Colonic mucosa (tissue), 4 donors: ENCODE results near the gene OR4X2. TPM values are rescaled to one million over a fixed set of nuclear protein-coding genes. Genes with fewer than 3 reads are reported as not detected.

ENCODE experiments used
- DNase-seq: peaks from one replicate; pipeline ENCODE4 v3.0.0-alpha.2; 2020
- H3K27ac ChIP-seq: fragments of 200-600 bp; one replicate; pipeline ENCODE4 v1.8.0; 2021
- H3K27me3 ChIP-seq: fragments of 200-600 bp; one replicate; pipeline ENCODE4 v1.8.0; 2021
- H3K36me3 ChIP-seq: fragments of 200-600 bp; one replicate; pipeline ENCODE4 v1.8.0; 2021
- H3K4me1 ChIP-seq: fragments of 200-600 bp; one replicate; pipeline ENCODE4 v1.8.0; 2021; ENCODE audit warnings: mild to moderate bottlenecking
- H3K4me3 ChIP-seq: fragments of 200-600 bp; one replicate; pipeline ENCODE4 v1.8.0; 2021
- H3K9ac ChIP-seq, 2 donors: one replicate each; pipeline ENCODE4 v1.7.0; 2013; ENCODE audit warnings: control low read depth in 2 of 2, low read depth in 2 of 2, low read length in 2 of 2
- H3K9me3 ChIP-seq: fragments of 200-600 bp; one replicate; pipeline ENCODE4 v1.8.0; 2021
- CTCF ChIP-seq: fragments of 200-600 bp; IDR thresholded peaks from one replicate; pipeline ENCODE4 v1.8.0; 2022; ENCODE audit warnings: antibody characterized with exemption, mild to moderate bottlenecking
- intact Hi-C: fragments of 100-400 bp; cut with DNase I; formaldehyde crosslinking; loops from one replicate; pipeline ENCODE4 v1.14.1; 2022
- total RNA-seq, 2 donors: library from RNA; stranded (reverse); fragmentation: NEBNext Ultra II Directional in 1 of 2; extraction: Animal tissue kit (Norgen Biotek cat#: 25700) in 1 of 2; gene quantifications; one replicate each; pipeline ENCODE4 v1.2.1, GENCODE V29; 2021
- donor health status: healthy.
- donor health status: DM: no; HTN: no; CAD: no.
- donor health status: DM: no; HTN: no; CAD: no.

OR4X2 gene
- total RNA-seq, 2 donors from 2014 or later = not detected

GRCh38 chr11:48237727-48238126, 7.2 kb upstream of the OR4X2 start:
- Histone ChIP-seq H3K27ac (no peak overlapping the region), H3K4me3 (no peak overlapping the region), H3K4me1 (no peaks in the 10 kb centered on the region), H3K36me3 (no peaks in the 10 kb centered on the region), H3K27me3 (no peaks in the 10 kb centered on the region), H3K9me3 (no peaks in the 10 kb centered on the region), H3K9ac (no peak overlapping the region)
- intact Hi-C loops = no loop called here
- TF ChIP-seq CTCF = no peak
- DNase-seq = no peak

GRCh38 chr11:48242501-48242900, 2.4 kb upstream of the OR4X2 start:
- H3K27me3 ChIP-seq = no peaks in the 10 kb centered on the region
- no peaks in the 10 kb centered on the region for H3K4me1 ChIP-seq
- H3K9me3 ChIP-seq = no peaks in the 10 kb centered on the region
- intact Hi-C loops = no loop called here
- H3K36me3 ChIP-seq = no peaks in the 10 kb centered on the region
- DNase-seq = no peak
- H3K27ac ChIP-seq = no peak overlapping the region
- TF ChIP-seq CTCF = no peak
- no peak overlapping the region for H3K9ac ChIP-seq
- H3K4me3 ChIP-seq = no peak overlapping the region

- intact Hi-C loops = no loop called here
- Histone ChIP-seq H3K4me3 (no peak overlapping the region), H3K9me3 (no peaks in the 10 kb centered on the region), H3K4me1 (no peaks in the 10 kb centered on the region), H3K9ac (no peak overlapping the region), H3K27me3 (no peaks in the 10 kb centered on the region), H3K36me3 (no peaks in the 10 kb centered on the region), H3K27ac (no peak overlapping the region)
- no peak for TF ChIP-seq CTCF
- no peak for DNase-seq
These were observed 4.0 kb downstream of the OR4X2 start for GRCh38 chr11:48248902-48249301.

GRCh38 chr11:48261600-48261999, 16.7 kb downstream of the OR4X2 start:
- no peaks in the 10 kb centered on the region for H3K9me3 ChIP-seq
- H3K4me1 ChIP-seq = no peaks in the 10 kb centered on the region
- H3K27ac ChIP-seq = no peak overlapping the region
- TF ChIP-seq CTCF = no peak
- no peak overlapping the region for H3K4me3 ChIP-seq
- no peaks in the 10 kb centered on the region for H3K36me3 ChIP-seq
- H3K9ac ChIP-seq = no peak overlapping the region
- intact Hi-C loops = no loop called here
- no peak for DNase-seq
- no peaks in the 10 kb centered on the region for H3K27me3 ChIP-seq

- H3K9ac ChIP-seq = no peak within 1 kb of the TSS
- no peak for TF ChIP-seq CTCF
- no peaks in the 10 kb centered on the region for H3K27me3 ChIP-seq
- DNase-seq = no peak
- H3K36me3 ChIP-seq = no peaks in the 10 kb centered on the region
- no peaks in the 10 kb centered on the region for H3K9me3 ChIP-seq
- H3K4me3 ChIP-seq = no peak within 1 kb of the TSS
- intact Hi-C loops = no loop called here
- no peak within 1 kb of the TSS for H3K27ac ChIP-seq
- no peaks in the 10 kb centered on the region for H3K4me1 ChIP-seq
These were observed 18.6 kb downstream of the OR4X2 start, which contains the start of gene OR4X1 for GRCh38 chr11:48263423-48263911. Gene OR4X1, plus strand, starts transcription at chr11:48263861. Its CDS starts 0 bp downstream, at chr11:48263861.
